PC-3 (cell line): ENCODE results near the gene KLF11. TPM values are rescaled to one million over a fixed set of nuclear protein-coding genes. Genes with fewer than 3 reads are reported as not detected.

Experiments used
- ATAC-seq: fragments of 200-7000 bp; cut with Tn5 transposase; 2 replicates; pipeline ENCODE4 v1.9.1; 2020; ENCODE audit warnings: mild to moderate bottlenecking, moderate library complexity
- BruUV-seq: library from RNA; stranded (reverse); fragments of 400-500 nt; replicated peaks from 2 replicates; lab custom pipeline; 2021; lab: Mats Ljungman, UMichigan
- CTCF ChIA-PET: fragments of 300-600 bp; sonication (Branson Sonifier 250); formaldehyde crosslinking; loops from one replicate; lab custom pipeline; 2022; ENCODE audit warnings: antibody characterized with exemption; lab: Charles Lee
- POLR2A ChIA-PET: fragments of 300-600 bp; sonication (Branson Sonifier 250); formaldehyde crosslinking; loops from one replicate; lab custom pipeline; 2022; ENCODE audit warnings: antibody characterized with exemption; ENCODE audit not compliant: unreplicated experiment; lab: Charles Lee
- DNase-seq: peaks from one replicate; pipeline ENCODE4 v3.0.0-alpha.2; 2015
- H2AFZ ChIP-seq: fragments of 300-600 bp; sonication (generic); 2 replicates; pipeline ENCODE4 v1.6.0; 2016; ENCODE audit warnings: antibody characterized with exemption, low read length
- H3F3A ChIP-seq: fragments of 300-600 bp; sonication (generic); one replicate; pipeline ENCODE4 v1.6.0; 2017; ENCODE audit warnings: antibody characterized with exemption, low read length, control low read depth, mild to moderate bottlenecking; ENCODE audit not compliant: unreplicated experiment
- H3K27ac ChIP-seq: fragments of 300-600 bp; sonication (generic); 2 replicates; pipeline ENCODE4 v1.5.1; 2016; ENCODE audit warnings: mild to moderate bottlenecking, low read length
- H3K27me3 ChIP-seq: fragments of 300-600 bp; sonication (generic); 2 replicates; pipeline ENCODE4 v1.6.1; 2016; ENCODE audit warnings: low read length, mixed read lengths
- H3K36me3 ChIP-seq: fragments of 300-600 bp; sonication (generic); 2 replicates; pipeline ENCODE4 v1.6.1; 2016; ENCODE audit warnings: low read depth, mixed run types, low read length, mixed read lengths
- H3K4me1 ChIP-seq: fragments of 300-600 bp; sonication (generic); 2 replicates; pipeline ENCODE4 v1.5.1; 2016; ENCODE audit warnings: low read length; ENCODE audit not compliant: insufficient read depth
- H3K4me2 ChIP-seq: fragments of 300-600 bp; sonication (generic); 2 replicates; pipeline ENCODE4 v1.6.0; 2016; ENCODE audit warnings: low read length
- H3K4me3 ChIP-seq: fragments of 300-600 bp; sonication (generic); 2 replicates; pipeline ENCODE4 v1.5.1; 2016; ENCODE audit warnings: mild to moderate bottlenecking, low read length, mixed read lengths
- H3K79me2 ChIP-seq: fragments of 300-600 bp; sonication (generic); 2 replicates; pipeline ENCODE4 v1.6.1; 2017; ENCODE audit warnings: low read length, mixed read lengths
- H3K9ac ChIP-seq: fragments of 300-600 bp; sonication (generic); 2 replicates; pipeline ENCODE4 v1.6.0; 2016; ENCODE audit warnings: mild to moderate bottlenecking, low read length
- H3K9me2 ChIP-seq: fragments of 300-600 bp; sonication (generic); replicated peaks from 2 replicates; pipeline ENCODE4 v1.6.1; 2016; ENCODE audit warnings: mixed run types, low read length, mixed read lengths
- H3K9me3 ChIP-seq: fragments of 300-600 bp; sonication (generic); 2 replicates; pipeline ENCODE4 v1.6.1; 2016; ENCODE audit warnings: low read length, mixed read lengths
- H4K20me1 ChIP-seq: fragments of 300-600 bp; sonication (generic); 2 replicates; pipeline ENCODE4 v1.6.1; 2016; ENCODE audit warnings: low read length, mixed read lengths
- EZH2 ChIP-seq: fragments of 300-600 bp; sonication (generic); IDR thresholded peaks from one replicate; pipeline ENCODE4 v1.6.1; 2017; ENCODE audit warnings: antibody characterized with exemption, mild to moderate bottlenecking, low read length; ENCODE audit not compliant: unreplicated experiment
- EZH2phosphoT487 ChIP-seq: fragments of 300-600 bp; sonication (generic); IDR thresholded peaks from 2 replicates; pipeline ENCODE4 v1.6.1; 2018; ENCODE audit warnings: mild to moderate bottlenecking, antibody characterized with exemption, low read length, borderline replicate concordance
- intact Hi-C: fragments of 100-400 bp; cut with micrococcal nuclease; formaldehyde crosslinking; loops from 2 replicates; pipeline ENCODE4 v1.9.0; 2023
- total RNA-seq: library from RNA; depleted of rRNA; stranded (reverse); fragments of >200 nt; gene quantifications from 2 replicates; pipeline ENCODE4 v1.2.3, GENCODE V29; 2014
- TF ChIP-seq, protein P1 (sequence below): fragments of 300-600 bp; sonication (generic); conservative IDR thresholded peaks from 2 replicates; pipeline ENCODE4 v1.5.1; 2017; ENCODE audit warnings: antibody characterized with exemption, low read depth, mild to moderate bottlenecking, low read length

Gene KLF11
- total RNA-seq, 1 experiment from 2014 or later = 13.4 TPM

GRCh38 chr2:9999693-10000092 lies 43.7 kb upstream of the KLF11 start:
- POLR2A ChIA-PET = no interaction called here
- no peaks in the 10 kb centered on the region for H3K27me3 ChIP-seq
- DNase-seq (no peak), ATAC-seq (no peak)
- H3K79me2 ChIP-seq = no peaks in the 10 kb centered on the region
- H3K27ac ChIP-seq = no peak overlapping the region
- H3K4me3 ChIP-seq = no peak overlapping the region
- H3F3A ChIP-seq = no peaks in the 10 kb centered on the region
- BruUV-seq = no TSS peak
- CTCF ChIA-PET = no interaction called here
- intact Hi-C loops = no loop called here
- no peaks in the 10 kb centered on the region for H3K9me2 ChIP-seq
- no peak for TF ChIP-seq EZH2
- TF ChIP-seq, protein P1, sequence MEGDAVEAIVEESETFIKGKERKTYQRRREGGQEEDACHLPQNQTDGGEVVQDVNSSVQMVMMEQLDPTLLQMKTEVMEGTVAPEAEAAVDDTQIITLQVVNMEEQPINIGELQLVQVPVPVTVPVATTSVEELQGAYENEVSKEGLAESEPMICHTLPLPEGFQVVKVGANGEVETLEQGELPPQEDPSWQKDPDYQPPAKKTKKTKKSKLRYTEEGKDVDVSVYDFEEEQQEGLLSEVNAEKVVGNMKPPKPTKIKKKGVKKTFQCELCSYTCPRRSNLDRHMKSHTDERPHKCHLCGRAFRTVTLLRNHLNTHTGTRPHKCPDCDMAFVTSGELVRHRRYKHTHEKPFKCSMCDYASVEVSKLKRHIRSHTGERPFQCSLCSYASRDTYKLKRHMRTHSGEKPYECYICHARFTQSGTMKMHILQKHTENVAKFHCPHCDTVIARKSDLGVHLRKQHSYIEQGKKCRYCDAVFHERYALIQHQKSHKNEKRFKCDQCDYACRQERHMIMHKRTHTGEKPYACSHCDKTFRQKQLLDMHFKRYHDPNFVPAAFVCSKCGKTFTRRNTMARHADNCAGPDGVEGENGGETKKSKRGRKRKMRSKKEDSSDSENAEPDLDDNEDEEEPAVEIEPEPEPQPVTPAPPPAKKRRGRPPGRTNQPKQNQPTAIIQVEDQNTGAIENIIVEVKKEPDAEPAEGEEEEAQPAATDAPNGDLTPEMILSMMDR = no peak
- TF ChIP-seq EZH2phosphoT487 = no peak
- H3K4me1 ChIP-seq = no peaks in the 10 kb centered on the region
- no peak overlapping the region for H2AFZ ChIP-seq
- H3K9me3 ChIP-seq = no peaks in the 10 kb centered on the region
- no peak overlapping the region for H3K4me2 ChIP-seq
- no peak overlapping the region for H3K9ac ChIP-seq
- H4K20me1 ChIP-seq = no peaks in the 10 kb centered on the region
- peaks cover 7% of the 10 kb centered on the region; the same call in 1 of the 2 replicates for H3K36me3 ChIP-seq

- Histone ChIP-seq H3K9me3 (no peaks in the 10 kb centered on the region), H2AFZ (no peak overlapping the region), H3K4me1 (no peaks in the 10 kb centered on the region), H3K9me2 (no peaks in the 10 kb centered on the region), H3K4me3 (no peak overlapping the region), H3K79me2 (no peaks in the 10 kb centered on the region), H3K27me3 (no peaks in the 10 kb centered on the region), H3K9ac (no peak overlapping the region), H3K27ac (no peak overlapping the region), H3F3A (no peaks in the 10 kb centered on the region), H4K20me1 (no peaks in the 10 kb centered on the region), H3K4me2 (no peak overlapping the region), H3K36me3 (peaks cover 7% of the 10 kb centered on the region; the same call in 1 of the 2 replicates)
- BruUV-seq = no TSS peak
- CTCF ChIA-PET = no interaction called here
- TF ChIP-seq EZH2 = no peak
- TF ChIP-seq EZH2phosphoT487 = no peak
- TF ChIP-seq, protein P1 = no peak
- ATAC-seq (no peak), DNase-seq (no peak)
- intact Hi-C loops = no loop called here
- POLR2A ChIA-PET = no interaction called here
Observed at GRCh38 chr2:10000541-10000940, 42.8 kb upstream of the KLF11 start.

DNA sequence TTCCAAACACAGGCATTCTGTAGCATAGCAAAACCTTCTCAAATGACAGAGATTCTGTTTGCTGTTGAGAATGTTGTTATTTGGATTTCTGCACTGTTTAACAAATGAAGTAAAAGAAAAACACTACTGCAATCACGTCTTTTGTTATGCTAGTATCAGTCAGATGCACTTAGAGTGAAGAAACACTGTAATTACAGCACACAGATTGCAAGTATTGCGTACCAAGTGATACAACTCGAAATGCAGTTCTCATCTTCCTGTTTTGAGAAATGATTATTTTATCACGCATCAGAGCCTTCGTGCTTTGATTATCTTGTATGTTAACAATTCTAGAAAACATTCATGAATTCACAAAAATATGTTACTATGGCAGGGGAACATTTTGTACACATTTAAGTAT lies 41.8 kb upstream of the KLF11 start:
- Histone ChIP-seq H3K9me2 (no peaks in the 10 kb centered on the region), H3K79me2 (no peaks in the 10 kb centered on the region), H3K27ac (no peak overlapping the region), H3K4me1 (peaks cover under 1% of the 10 kb centered on the region; the same call in 1 of the 2 replicates), H3K4me3 (no peak overlapping the region), H3F3A (no peaks in the 10 kb centered on the region), H3K27me3 (no peaks in the 10 kb centered on the region), H3K9me3 (no peaks in the 10 kb centered on the region), H3K9ac (no peak overlapping the region), H3K36me3 (peaks cover 7% of the 10 kb centered on the region; the same call in 1 of the 2 replicates), H3K4me2 (no peak overlapping the region), H2AFZ (no peak overlapping the region), H4K20me1 (no peaks in the 10 kb centered on the region)
- CTCF ChIA-PET = no interaction called here
- ATAC-seq (no peak), DNase-seq (no peak)
- intact Hi-C loops = no loop called here
- TF ChIP-seq, protein P1 = no peak
- TF ChIP-seq EZH2phosphoT487 = no peak
- TF ChIP-seq EZH2 = no peak
- BruUV-seq = no TSS peak
- POLR2A ChIA-PET = no interaction called here
